ENCODE measurements around the gene PLEKHH1.

Gene PLEKHH1

GRCh38 chr14:67564236-67564635 lies 31.1 kb downstream of the PLEKHH1 start:
- Histone ChIP-seq H3K36me3 (no peaks in the 10 kb centered on the region), H3K9me3 (no peaks in the 10 kb centered on the region), H3K4me3 (ENCODE audit: low read depth, low read length) (no peak overlapping the region), H3K27me3 (no peaks in the 10 kb centered on the region), H3K4me1 (no peaks in the 10 kb centered on the region)
- no peak for TF ChIP-seq CTCF (IDR thresholded peaks at IDR 0.05; ENCODE audit: low read depth, low read length)
- DNase-seq = no peak

GRCh38 chr14:67566908-67567307 lies 33.8 kb downstream of the PLEKHH1 start:
- DNase-seq = no peak
- H3K9me3 ChIP-seq = no peaks in the 10 kb centered on the region
- H3K36me3 ChIP-seq = no peaks in the 10 kb centered on the region
- no peaks in the 10 kb centered on the region for H3K4me1 ChIP-seq
- no peak for TF ChIP-seq CTCF (IDR thresholded peaks at IDR 0.05; ENCODE audit: low read depth, low read length)
- no peaks in the 10 kb centered on the region for H3K27me3 ChIP-seq
- no peak overlapping the region for H3K4me3 ChIP-seq (ENCODE audit: low read depth, low read length)

GRCh38 chr14:67567654-67568053 lies 34.6 kb downstream of the PLEKHH1 start:
- Histone ChIP-seq H3K4me1 (no peaks in the 10 kb centered on the region), H3K27me3 (no peaks in the 10 kb centered on the region), H3K4me3 (ENCODE audit: low read depth, low read length) (no peak overlapping the region), H3K9me3 (no peaks in the 10 kb centered on the region), H3K36me3 (no peaks in the 10 kb centered on the region)
- no peak for DNase-seq
- TF ChIP-seq CTCF (IDR thresholded peaks at IDR 0.05; ENCODE audit: low read depth, low read length) = no peak

DNA sequence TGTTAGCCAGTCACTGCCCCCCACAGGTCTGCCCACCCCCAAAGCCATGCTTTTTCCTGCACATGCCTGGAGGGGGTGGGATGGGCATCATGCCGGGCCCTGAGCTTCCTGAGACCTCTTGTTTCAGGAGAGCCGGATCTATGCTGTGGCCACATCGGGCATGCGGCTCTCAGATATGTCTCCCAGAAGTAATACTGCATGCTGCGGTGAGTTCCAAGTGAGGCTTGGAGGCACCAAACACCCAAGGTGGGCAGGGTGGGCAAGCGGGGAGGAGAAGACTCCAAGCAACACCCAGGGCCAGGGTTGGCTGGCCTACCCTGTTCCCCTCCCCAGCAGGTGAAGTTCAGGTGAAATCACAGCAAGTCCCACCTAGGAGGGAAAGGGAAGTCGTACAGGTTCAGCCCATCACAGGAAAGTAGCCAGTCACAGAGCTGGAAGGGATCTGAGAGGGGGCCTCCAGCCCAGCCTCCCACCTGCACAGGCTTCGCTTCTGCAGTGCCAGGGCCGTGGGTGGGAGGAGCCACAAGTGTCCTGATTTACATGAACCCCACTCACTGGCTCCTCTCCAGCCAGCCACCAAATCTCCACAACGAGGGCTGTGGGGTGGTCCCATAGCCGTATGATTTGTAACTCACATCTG lies 36.0 kb downstream of the PLEKHH1 start:
- Histone ChIP-seq H3K9me3 (no peaks in the 10 kb centered on the region), H3K4me3 (ENCODE audit: low read depth, low read length) (no peak overlapping the region), H3K27me3 (no peaks in the 10 kb centered on the region), H3K36me3 (no peaks in the 10 kb centered on the region), H3K4me1 (no peaks in the 10 kb centered on the region)
- TF ChIP-seq CTCF (IDR thresholded peaks at IDR 0.05; ENCODE audit: low read depth, low read length) = no peak
- DNase-seq = peak; percentile 34

DNA sequence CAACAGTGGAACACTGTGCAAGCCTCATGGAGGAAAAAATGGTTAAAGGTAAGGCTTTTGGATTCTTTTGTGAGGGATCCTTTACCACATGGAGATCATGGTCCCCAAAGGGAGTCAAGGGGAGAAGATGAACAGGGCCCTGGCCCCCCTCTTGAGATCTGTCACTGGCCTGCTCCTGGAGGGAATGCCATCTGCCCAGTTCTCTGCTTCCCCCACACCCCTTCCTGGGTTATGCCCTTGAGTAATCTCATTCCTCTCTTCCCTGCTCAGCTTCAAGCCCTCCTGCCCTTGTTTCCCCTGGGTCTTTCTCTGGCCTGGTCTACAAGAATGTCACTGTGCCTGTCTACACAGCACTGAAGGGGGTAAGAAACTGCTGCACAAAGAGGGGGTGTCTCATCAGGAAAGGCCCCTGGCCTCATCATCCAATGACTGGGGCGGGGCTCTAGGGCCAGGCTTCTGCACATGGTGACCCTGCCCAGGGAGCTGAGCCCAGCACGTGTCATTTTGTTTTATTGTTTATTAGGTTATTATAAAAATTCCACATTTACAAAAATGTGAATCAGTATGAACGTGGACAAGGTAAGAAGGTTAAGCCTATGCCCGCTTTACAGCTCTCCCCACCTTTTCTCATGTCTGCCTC lies 36.7 kb downstream of the PLEKHH1 start:
- H3K4me3 ChIP-seq (ENCODE audit: low read depth, low read length) = no peak overlapping the region
- H3K9me3 ChIP-seq = no peaks in the 10 kb centered on the region
- TF ChIP-seq CTCF (IDR thresholded peaks at IDR 0.05; ENCODE audit: low read depth, low read length) = no peak
- no peaks in the 10 kb centered on the region for H3K36me3 ChIP-seq
- no peak for DNase-seq
- H3K27me3 ChIP-seq = no peaks in the 10 kb centered on the region
- H3K4me1 ChIP-seq = no peaks in the 10 kb centered on the region

DNA sequence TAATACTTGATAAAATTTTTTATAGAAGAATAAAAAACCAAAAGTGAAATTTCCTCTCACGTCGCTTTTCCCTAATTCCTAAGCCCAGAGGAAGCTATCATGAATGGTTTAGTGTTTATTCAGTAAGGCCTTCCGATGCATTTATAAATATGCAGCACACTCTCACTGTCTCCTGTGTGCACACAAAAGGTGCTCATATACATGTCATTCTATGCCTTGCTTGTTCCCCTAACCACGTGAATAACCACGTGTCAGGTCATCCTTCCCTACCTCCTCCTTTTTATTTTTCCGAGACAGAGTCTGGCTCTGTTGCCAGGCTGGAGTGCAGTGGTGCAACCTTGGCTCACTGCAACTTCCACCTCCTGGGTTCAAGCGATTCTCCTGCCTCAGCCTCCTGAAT lies 37.4 kb downstream of the PLEKHH1 start:
- Histone ChIP-seq H3K4me3 (ENCODE audit: low read depth, low read length) (no peak overlapping the region), H3K27me3 (no peaks in the 10 kb centered on the region)
- no peak for TF ChIP-seq CTCF (IDR thresholded peaks at IDR 0.05; ENCODE audit: low read depth, low read length)

More for the DNA sequence above, 37.4 kb downstream of the PLEKHH1 start:
- Histone ChIP-seq H3K9me3 (no peaks in the 10 kb centered on the region), H3K4me1 (no peaks in the 10 kb centered on the region), H3K36me3 (no peaks in the 10 kb centered on the region)
- DNase-seq = no peak
